KBM-7 (cell line): Measurements from ENCODE around the gene DRD2.

Experiments used
- DNase-seq: peaks from one replicate; pipeline ENCODE4 v3.0.0-alpha.2; 2015
- in situ Hi-C: fragments of 300-500 bp; cut with MboI; formaldehyde crosslinking; loops from 2 replicates; pipeline ENCODE4 v1.14.3; 2020; ENCODE audit warnings: low sequenced_read_pairs, low pct_unique_long_range_greater_than_20kb, mixed read lengths

The DRD2 gene

DNA sequence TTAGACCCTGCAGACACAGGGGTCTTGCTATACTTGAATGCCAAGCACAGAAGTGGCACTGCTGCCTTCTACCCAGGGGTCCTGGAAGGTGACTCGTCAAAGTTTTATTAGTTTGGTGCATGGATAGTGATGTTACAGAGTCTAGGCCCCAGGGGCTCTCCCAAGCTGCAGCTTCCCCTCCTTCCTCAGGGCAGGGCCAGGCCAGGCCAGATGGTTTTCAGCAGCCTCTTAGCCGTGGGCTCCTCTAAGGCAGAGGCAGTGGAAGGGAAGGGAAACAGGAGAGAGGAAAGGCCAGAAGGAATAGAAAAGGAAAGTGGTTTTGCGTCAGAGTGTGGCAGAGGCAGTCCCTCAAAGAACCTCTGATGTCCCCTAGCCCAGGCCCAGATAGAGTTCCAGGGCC lies 65.7 kb downstream of the DRD2 start:
- no peak for DNase-seq
- in situ Hi-C loops = no loop called here

DNA sequence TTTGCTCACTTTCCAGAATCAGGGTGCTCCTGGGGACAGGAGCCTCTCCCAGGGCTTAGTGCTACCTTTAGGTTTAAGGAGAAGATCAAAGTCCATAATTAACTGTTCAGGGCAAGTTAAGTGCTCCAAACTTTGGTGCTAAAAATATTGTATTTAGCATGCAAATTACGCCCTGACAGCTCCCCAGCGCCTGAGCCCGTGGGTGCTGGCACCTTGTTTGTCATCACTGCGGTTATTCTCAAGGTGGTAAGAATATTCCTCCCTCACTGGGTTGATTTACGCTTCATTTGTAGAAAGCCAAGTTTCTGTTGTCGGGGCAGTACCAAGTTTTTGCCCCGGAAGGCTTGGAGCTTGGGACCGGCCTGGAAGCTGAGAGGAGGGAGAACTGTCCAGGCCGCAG lies 66.3 kb downstream of the DRD2 start:
- in situ Hi-C loops = no loop called here
- DNase-seq = no peak

DNA sequence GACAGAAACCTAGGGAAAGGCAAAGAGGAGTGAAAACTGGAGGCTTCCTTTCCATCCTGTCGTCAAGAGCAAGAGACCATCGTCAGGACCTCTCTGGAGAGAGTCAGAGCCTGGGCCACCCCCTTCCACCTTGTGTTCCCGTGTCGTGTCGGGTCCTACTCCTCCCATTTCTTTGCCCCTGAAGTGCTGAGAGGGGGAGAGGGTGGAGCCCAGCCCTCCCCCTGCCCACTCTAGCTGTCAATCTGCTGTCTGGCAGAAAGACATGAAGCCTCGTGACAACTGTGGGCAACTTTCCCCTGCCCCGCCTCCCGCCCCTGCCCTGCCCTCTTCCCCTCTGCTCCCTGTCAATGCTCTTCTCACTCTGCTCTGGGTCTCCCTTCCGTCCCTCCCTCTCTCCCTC lies 67.0 kb downstream of the DRD2 start:
- no peak for DNase-seq
- in situ Hi-C loops = no loop called here

DNA sequence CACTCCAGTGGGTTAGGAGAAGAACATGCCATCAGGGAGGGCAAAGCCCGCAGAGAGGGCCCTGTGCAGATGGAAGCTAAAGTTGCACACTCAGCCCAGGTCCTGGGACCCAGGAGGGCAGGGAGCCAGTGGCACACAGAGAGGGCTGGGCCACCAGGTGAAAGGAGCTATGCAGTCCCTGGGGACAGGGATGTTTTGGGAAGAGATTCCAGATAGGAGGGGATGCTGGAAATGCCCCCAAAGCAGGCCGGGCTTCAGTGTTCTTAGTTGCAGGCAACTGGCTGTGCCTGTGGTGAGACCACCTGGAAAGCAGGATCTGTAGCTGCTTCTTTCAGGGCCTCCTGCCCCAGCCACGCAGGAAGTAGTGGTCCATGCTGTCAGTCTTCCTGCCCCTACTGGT lies 68.0 kb downstream of the DRD2 start:
- DNase-seq = no peak
- in situ Hi-C loops = no loop called here

DNA sequence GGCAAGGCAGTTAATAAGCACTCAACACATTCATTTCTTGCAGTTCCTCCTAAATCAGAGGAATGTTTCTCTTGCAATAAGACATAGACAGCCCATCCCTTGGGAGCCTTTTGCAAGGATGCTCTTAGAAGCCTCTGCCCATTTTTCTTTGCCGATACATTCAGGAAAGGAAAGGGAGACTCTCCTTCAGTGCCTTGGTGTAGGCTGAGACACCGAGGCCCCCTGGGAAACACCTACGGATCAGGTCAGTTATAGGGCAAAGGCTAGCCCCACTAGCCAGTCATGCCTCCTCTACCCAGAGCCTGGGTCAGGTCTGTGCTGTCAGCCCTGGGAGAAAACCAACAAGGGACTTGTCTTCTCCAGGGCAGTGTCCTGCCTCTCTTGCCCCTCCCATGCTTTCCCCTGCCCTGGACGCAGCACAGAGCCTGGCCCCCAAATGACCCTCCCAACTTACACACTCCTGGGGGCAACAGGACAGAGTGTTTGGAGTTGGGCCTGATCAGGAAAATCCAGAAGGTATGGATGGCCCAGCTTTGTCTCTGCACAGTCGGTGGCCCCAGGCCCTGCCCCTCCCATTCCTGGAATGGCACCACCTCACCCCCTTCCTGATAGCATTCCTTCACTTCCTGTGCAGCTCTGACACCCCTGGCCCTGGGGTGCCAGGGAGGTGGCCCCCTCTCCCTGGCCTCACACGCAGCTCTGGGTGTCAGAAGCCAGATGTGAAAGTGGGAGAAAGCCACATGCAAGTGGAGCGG lies 69.3 kb downstream of the DRD2 start:
- in situ Hi-C loops = no loop called here
- no peak for DNase-seq

DNA sequence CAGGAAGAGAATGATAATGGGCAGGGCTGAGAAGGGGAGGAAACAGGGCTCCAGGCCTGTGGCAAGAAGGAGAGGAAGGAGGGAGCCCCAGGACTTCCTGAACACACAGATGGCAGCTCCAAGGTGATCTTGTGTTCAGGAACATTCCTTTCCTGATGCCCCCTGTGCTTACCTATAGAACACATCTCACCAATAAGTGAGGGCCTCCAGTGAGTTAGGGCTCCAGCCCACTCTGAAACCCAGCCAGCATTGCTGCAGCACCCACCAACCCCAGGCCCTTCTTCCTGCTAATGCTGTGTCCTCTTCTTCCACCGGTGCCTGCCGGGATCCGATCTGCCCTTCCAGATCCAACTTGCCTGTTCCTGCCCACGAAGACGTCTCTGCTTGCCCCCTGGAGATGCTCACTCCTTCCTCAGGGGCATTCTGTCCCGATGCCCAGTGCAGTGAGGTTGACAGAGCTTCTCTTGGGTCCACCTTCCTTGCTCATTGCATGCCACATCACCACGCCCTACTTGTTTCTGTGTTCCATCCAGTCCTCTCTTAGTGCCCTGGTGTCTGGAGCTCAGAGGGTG lies 70.3 kb downstream of the DRD2 start:
- in situ Hi-C loops = no loop called here
- DNase-seq = no peak

DNA sequence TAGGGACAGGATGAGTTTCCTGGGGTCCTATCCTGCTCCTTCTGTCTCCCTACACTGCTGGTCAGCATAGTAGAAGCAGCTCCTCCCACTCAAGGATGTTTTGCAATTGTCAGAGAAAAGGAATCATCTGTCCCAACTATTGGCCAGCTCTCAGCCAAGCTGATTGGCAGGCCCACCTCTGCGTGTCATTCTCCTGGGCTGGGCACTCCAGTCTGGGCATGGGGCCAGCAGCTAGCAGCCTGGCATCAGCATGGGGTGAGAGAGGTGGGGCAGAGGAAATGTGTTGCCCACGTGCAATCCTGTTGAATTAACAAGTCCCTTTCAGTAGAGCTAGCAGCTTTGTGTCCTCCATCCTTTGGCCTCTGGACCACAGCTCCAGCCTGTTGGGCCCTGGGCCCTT lies 73.5 kb downstream of the DRD2 start:
- in situ Hi-C loops = no loop called here
- DNase-seq = no peak

DNA sequence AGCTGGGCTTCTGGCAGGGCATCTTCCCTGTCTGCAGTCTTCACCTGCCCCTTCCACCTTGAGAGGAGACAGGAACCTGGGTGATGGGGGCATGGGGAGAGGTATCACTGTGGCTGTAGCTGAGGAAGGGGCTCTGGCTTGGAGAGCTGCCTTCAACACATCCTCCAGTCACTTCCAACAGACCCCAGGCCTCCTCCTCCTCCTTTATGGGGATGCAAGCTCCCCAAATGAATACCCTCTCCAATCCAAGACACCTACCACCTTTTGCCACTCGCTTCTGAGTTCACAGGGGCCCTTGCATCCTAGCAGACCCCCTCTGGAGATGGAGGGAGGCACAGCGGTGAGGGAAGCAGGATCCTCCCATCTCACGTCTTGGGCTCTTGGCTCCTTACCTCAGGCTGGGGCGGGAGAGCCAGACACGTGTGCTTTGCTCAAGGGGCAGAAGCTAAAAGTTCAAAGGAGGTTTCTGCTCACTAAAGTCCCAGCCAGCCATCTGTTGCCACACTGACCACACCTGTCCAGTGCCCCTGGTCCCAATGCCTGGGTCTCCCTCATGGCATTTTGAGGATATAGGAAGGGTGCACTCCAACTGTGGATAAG lies 74.5 kb downstream of the DRD2 start:
- in situ Hi-C loops = no loop called here
- no peak for DNase-seq

DNA sequence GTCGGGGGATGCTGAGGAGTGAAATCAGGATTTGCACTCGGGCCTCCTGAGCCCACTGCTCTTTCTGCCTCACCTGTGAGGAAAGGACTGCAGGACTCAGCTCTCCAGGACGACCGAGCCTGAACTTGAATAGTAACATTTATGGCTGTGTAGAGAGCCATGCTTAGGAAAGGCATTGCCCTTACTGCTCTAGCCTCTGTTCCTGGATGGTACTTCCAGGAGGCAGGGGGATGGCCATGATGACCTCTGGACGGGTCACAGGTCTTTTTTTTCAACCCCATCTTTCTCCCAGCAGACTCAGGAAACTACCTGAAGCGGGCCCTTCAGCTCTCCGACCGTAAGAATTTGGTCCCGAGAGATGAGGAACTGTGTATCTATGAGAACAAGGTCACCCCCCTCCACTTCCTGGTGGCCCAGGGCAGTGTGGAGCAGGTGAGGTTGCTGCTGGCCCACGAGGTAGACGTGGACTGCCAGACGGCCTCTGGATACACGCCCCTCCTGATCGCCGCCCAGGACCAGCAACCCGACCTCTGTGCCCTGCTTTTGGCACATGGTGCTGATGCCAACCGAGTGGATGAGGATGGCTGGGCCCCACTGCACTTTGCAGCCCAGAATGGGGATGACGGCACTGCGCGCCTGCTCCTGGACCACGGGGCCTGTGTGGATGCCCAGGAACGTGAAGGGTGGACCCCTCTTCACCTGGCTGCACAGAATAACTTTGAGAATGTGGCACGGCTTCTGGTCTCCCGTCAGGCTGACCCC lies 76.3 kb downstream of the DRD2 start:
- DNase-seq = no peak
- in situ Hi-C loops = no loop called here

DNA sequence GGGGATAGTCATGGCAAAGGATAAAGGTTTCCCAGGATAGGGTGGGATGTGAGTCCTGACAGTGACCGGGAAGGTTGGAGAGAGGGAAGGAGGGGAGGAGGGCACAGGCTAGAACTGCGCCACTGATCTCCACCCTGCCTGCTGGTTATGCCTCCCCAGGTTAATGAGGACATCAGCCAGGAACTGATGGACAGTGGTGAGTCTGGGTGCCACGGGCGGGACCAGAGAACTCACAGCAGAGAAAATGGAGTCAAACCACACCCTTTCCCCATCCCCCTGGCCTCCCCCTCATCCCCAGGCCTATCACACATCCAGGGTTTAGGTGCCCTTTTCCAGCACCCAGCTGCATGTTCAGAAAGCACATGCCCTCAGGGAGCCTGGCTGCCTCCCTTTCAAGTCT lies 77.4 kb downstream of the DRD2 start:
- in situ Hi-C loops = no loop called here
- no peak for DNase-seq

DNA sequence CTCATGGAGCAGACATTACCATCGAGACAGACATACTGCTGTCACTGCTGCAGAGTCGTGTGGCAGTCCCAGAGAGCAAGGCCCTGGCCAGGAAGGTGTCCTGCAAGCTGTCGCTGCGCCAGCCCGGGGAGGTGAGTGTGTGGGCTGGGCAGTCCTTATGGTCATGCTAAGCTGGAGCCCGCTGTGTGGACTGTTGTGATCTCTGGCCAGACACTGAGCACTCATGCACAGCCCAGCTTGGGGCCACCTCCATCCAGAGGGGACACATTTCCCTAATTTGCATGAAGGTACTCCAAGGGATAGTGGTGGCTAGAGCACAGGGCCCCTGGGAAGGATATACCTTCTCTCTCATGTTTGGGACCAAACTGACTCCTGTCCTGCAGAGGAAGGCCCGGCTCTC lies 78.0 kb downstream of the DRD2 start:
- DNase-seq = no peak
- in situ Hi-C loops = no loop called here

DNA sequence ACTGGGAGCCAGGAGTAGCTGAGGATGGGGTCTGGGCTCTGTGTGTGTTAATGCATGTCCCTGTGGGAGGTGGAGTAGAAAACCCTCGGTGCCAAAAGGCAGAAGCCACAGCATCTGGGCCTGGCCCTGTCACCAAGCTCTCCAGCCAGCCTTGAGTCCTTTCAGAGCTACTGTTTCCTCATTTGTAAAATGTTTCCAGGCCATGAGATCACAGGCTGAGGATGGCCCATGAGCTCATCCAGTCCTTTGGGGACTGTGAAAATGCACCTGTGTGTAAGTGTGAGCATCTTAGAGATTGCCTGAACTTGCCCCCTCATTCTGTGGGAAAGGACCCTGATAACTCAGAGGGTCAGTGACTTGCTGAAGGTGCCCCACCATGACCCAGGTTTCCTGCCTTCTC lies 78.5 kb downstream of the DRD2 start:
- DNase-seq = no peak
- in situ Hi-C loops = no loop called here

DNA sequence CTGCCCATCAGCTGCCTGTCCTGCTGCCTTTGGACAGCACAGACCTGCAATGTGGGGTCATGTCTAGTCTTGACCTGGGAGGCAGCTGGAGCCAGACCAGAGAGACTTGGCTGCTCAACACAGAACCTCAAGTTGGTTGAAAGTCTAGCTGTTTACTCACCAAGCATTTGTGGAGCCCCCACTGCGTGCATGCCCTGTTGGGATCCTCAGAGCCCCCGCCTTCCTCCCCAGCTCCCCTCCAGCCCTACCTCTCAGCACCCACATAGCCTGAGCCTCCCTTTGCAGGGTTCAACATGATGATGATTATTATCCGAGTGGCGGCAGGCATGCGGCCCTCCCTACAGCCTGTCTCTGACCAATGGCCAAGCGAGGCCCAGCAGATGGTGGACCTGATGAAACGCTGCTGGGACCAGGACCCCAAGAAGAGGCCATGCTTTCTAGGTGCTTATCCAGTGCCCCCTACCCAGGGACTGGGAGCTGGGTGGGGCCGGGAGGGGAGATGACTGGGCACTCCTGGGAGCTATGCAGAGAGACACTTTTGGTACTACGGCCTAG lies 79.3 kb downstream of the DRD2 start:
- no peak for DNase-seq
- in situ Hi-C loops = no loop called here

DNA sequence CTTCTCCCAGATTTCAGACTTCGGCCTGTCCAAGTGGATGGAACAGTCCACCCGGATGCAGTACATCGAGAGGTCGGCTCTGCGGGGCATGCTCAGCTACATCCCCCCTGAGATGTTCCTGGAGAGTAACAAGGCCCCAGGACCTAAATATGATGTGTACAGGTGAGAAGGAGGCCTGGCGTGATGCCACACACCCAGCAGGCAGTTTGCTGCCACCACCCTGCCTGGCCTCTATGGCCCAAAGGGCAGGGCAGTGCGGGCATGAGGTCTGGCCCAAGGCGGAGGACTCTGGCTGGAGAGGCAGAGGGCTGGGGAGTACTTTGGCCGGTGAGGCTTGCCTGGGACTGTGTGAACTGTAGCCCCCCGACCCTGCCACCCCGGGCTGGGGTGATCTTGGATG lies 80.3 kb downstream of the DRD2 start:
- in situ Hi-C loops = no loop called here
- no peak for DNase-seq

DNA sequence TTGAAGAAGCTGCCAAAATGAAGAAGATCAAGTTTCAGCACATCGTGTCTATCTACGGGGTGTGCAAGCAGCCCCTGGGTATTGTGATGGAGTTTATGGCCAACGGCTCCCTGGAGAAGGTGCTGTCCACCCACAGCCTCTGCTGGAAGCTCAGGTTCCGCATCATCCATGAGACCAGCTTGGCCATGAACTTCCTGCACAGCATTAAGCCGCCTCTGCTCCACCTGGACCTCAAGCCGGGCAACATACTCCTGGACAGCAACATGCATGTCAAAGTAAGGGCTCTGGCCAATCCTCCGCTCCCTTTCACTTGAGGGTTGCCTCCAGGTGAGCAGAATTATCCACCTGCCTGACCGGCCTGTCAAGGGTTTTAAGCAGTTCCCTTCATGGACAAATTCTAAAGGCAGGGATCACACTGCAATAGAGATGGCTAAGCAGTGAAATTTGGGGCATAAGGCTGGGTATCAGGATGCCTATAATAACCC lies 81.7 kb downstream of the DRD2 start:
- DNase-seq = no peak
- in situ Hi-C loops = no loop called here

DNA sequence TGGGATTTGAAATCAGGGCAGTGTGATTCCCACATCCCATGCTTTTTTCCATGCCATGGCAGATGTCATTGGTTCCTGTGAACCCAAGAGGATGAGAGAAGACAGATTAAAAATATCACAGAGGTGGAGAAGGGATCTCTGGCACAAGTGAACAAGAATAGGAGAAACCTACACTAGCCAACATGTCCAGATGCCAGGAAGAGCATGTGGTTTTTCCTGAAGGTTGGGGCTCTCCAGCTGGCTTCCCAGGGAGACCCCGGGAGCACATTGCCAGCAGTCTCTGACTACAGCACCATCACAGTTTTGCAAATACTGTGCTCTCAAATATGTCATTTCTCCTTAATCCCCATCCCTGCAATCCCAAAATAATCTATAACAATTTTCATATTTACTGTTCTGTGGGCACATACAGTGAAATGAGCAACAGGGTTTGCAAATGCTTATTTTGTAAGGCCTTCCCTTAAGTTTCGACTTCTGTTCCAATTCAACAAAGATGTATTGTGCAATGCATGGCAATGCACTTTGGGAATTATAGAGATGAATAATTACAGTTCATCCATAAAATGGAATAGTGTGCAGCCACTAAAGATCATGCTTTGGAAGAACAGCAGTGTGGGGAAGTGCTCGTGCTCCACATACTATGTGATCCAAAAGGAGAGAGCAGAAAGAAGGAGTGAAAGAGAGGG lies 82.8 kb downstream of the DRD2 start:
- in situ Hi-C loops = no loop called here
- no peak for DNase-seq

DNA sequence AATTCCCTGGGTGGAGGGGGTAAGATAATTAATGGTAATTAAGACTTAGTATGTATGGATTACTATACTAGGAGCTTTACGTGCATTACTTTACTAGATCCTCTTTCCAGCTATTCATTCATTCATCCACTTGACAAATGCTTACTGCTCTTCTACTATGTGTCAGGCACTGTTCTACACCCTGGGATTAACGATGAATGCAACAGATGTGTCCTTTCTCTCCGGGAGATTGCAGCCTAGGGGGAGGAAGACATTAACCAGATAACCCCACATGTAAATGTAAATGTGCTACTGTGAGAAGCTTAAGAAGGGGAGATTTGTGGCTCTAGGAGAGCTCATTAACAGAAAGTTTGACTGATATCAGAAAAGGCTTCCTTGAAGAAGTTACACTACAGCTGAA lies 85.9 kb downstream of the DRD2 start:
- DNase-seq = no peak

DNA sequence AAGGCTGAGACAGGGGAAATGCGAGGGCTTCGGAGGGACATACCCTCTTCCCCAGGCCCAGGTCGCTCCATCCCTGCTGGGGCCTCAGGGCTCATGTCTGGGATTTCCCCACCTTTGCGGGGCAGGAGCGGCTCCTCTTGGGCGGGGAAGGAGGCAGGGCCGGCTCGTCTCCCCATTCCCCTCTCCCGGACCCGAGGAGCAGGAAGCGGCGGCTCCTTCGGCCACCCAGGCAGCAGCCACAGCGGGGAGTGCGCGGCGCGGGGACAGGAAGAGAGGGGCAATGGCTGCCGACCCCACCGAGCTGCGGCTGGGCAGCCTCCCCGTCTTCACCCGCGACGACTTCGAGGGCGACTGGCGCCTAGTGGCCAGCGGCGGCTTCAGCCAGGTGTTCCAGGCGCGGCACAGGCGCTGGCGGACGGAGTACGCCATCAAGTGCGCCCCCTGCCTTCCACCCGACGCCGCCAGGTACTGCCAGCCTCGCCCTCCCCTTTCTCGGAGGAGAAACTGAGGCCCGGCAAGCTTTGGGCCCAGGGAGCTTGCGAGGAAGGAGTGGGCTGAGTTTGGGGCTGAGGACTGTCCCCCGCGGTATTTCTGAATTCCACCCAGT lies 87.5 kb downstream of the DRD2 start, which contains the start of gene ANKK1:
ANKK1 (plus strand) TSS at position 175 of the 607 bp plus-strand sequence; CDS start at position 281, 106 bp downstream.
- no peak for DNase-seq
- in situ Hi-C loops = no loop called here

More for the DNA sequence above, 85.9 kb downstream of the DRD2 start:
- in situ Hi-C loops = no loop called here

DNA sequence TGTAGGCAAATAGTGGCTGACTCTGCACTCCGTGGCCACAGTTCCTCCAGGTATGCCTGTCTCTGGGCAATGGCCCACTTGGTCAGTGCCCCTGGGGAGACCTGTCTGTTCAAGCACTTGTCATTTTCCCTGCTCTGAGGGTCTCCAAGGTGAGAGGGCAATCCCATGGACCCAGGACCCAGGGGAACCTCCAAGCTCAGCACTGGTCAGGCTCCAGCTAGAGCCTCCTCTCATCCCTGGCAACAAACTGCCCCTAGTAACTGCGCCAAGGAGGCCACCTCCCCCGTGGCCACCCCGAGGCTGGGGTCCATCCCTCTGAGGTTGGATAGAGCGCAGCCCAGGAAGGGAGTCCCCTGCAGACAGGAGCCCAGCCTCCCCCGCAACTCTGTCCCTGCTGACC lies 88.3 kb downstream of the DRD2 start:
- in situ Hi-C loops = no loop called here
- no peak for DNase-seq
